ENCODE measurements around the gene SND1. TPM values are rescaled to one million over a fixed set of nuclear protein-coding genes. Genes with fewer than 3 reads are reported as not detected.
"Not testable (repeated sequence)": the region's sequence is repeated elsewhere in the genome, so short reads cannot be mapped to it uniquely, and the experiment has no call there.

The SND1 gene
- polyA plus RNA-seq, 12 donors, result 73.0 to 117 (median 95.7) TPM; not detected in 1

DNA sequence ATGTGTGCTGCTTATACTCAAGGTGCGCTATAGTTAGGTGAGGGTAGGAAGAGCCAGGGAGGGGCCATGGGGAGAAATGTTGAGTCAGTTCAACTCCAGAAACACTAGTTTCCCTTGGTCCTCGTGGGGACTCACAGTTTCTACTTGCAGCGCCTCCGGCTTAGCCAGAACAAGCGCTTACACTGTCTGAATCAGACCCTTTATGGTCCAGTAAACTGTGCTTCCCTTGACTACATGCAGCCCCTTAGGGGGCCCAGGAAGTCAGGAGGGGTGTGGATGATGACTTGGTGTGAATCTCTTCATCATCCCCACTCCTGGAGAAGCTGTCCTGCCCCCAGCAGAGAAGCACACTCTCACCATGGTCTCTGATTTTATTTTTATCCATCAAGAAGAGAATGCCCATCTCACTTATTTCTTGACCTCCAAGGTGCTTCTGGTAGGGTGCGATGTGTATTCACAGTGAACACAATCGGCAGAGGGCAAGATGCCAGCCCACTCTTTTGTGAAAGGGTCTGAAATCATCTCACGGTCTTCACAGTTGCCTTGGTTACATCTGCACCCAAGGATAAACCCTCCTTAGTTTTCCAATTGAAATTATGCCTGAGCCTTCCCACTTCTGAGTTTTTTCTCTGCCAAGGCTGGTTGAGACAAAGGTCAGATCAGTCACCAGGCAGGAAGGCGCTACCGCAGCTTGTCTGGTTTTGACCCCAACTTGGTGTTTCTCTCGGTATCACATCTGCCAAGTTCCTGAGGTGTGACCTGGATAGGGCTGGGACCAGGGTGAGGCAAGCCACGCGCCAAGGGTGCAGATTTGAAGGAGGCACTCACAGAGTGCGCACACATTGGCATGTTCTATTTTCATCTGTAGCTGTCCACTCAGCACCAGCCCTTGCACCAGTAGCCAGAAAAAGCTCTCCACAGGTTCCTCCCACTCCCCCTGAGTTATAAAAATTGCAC is 441.9 kb downstream of the SND1 start:
- no peak for DNase-seq

DNA sequence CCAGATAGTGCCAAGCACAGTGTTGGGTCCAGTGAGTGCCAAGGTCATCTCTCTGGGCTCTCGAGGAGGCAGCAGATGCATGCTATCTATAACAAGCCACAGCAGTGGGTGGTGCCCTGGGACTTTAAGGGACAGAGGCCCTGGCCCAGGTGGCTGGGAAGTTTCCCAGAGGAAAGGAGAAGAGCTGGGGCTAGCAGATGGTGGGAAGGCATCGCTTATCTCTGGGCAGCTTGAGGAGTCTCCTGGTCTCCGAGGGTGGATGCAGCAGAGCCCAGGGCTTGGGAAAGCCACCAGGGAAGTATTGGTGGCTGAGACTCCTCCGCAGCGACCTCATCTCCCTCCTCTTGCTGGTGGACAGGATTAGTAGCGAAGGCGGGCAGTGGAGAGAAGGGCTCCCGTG is 442.7 kb downstream of the SND1 start:
- no peak for DNase-seq

DNA sequence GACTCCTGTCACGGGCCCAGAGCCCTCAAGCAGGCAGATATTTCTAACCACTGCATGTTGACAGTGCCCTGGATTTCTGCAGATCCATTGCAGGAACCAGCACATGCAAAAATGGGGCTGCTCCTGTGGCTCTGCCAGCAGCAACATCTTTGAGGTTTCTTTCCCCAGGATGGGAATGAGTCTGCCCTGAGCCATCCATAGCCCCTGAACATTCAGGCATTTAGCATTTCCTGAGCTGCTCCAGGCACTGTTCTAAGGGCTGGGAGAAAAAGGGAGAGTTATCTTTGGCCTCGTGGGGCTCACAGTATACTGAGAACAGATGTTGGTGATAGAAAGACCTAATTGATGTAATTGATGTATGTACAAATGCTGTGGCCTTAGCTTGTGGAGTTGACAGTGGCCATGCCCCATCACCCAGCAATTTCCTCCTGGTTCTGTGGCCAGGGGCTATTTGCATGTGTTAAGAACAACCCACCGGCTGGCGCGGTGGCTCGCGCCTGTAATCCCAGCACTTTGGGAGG is 445.3 kb downstream of the SND1 start:
- no peak for DNase-seq

DNA sequence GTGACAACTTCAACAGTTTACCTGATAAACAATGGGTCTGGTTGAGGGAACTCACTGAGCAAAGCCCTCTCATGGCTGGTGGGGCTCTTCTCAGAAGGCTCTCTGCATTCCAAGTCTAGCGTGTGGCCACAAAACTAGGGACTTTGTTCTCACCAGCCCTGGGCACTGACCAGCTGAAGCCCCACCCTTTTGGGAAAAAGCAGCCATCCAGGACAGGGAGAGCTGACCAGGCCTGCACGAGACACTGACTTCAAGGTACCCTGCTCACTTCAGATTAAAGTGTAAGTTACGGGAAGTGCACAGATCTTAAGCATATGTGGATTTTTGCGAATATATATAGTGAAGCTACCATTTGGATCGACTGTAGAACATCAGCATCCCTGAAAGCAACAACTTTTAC is 446.6 kb downstream of the SND1 start:
- no peak for DNase-seq

DNA sequence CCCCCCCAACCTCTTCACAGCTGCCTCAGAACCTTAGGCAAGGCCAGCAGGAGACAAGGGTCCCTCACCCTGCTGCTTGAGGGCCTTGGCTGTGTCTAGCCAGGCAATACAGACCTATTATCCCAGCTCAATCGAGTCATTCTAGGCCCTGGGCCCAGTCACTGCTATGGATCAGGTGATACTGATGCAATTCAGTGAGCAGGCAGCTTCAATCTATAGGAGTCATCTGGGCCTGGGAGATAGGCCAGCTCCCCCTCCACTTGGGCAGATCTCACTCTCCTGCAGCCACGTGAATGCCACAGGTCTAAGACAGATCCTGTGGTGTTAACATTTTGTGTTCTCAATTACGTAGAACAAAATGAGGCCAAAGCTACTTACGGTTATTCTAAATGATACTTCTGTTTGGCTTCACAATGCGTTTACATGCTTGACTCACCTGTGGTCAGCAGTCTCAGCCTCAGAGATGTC is 447.2 kb downstream of the SND1 start:
- DNase-seq, result no peak

DNA sequence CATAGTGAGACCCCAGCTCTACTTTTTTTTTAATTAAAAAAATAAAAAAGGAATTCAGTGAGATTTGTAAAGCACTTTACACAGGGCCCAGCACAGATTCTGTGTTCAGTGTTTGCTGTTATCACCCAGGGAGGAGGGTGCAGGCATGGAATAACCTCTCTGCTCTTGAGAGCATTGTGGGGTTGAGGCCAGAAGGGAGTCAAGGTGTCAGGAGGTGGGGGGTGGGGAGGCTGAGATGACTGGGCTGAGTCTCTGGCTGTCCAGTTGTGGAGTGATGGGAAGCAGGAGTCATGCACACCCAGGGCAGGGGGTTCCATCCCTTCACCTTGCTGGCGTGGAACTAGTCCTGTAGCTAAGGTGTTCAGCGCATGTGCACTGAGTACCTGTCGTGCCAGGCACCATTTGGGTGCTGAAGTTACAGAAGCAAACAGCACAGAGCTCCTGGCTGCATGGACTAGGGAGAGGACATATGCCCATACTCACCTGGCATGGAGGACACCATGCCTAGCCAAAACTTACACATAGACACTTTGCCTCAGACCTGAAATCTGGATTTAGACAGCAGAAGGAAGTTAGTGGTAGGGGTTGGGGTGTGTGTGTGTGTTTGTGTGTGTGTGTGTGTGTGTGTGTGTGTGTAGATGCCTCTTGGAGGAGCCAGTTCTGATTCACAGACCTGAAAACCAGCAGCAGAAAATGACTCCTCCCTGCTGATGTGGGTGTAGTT is 448.4 kb downstream of the SND1 start:
- DNase-seq, result no peak

DNA sequence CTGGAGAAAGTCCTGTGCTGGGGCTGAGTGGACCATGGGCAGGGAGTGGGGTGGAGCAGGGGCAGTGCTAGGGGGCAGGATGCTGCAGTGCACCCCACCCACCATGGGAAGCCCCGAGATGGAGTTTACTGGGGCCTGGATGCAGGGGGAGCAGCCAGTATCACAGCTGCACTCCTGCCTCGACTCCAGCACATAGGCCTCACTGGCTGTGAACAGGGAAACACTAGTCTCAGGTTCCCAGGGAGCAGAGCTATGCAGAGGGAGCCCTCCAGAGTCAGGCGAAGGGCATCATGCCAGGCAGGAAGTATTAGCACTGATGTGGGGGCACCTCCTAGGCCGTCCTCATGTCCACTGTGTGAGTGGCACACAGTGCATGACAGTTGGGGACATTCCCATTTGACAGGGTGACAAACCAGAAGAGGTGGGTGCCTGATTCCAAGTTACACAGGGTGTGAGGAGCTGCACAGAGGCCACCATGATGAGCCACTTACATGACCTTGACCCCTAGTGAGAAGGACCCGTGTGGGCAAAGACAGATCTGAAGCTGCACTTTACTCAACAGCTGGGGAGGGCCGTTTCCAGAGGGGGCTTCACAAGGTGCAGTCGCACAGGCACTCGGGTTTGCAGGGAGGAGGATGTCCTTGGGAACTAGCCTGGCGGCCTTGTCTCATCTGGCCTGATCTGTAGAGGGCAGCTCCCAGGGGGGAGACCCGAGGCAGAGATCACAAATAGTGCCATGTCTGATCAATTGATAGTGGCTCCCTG is 449.1 kb downstream of the SND1 start:
- no peak for DNase-seq

DNA sequence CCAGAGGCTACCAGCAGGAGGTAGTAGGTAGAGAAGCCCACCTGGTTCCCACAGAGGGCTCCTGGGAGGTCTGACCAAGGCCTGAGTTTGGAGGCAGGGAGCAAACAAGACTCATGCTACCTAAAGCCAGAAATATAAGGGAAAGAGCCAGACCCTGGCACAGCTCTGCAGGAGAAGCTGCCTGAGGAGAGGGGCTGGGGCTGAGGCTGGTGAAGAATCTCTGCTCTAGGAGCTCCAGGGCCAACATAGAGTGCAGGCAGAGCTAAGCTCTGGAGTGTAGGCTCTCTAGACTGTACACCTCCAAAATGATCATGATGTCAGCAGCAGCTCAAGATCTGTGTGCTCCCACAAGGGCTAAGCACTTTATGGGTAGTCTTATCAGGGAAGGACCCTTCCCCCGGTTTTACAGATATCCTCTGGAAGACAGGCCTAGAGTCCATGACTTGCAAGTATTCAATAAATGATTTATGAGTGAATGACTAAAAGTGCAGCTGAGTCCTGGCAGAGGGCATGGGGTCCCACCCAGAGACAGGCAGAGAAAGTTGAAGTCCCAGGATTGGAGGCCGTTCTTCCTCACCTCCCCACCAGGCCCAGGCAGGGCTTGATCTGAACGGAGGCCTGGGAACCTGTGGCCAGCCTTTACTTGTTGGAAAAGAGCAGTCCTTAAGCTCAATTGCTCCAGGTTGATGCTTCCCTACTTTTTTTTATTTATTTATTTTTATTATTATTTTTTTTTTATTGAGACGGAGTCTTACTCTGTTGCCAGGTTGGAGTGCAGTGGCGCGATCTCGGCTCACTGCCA is 450.7 kb downstream of the SND1 start:
- DNase-seq, result no peak

DNA sequence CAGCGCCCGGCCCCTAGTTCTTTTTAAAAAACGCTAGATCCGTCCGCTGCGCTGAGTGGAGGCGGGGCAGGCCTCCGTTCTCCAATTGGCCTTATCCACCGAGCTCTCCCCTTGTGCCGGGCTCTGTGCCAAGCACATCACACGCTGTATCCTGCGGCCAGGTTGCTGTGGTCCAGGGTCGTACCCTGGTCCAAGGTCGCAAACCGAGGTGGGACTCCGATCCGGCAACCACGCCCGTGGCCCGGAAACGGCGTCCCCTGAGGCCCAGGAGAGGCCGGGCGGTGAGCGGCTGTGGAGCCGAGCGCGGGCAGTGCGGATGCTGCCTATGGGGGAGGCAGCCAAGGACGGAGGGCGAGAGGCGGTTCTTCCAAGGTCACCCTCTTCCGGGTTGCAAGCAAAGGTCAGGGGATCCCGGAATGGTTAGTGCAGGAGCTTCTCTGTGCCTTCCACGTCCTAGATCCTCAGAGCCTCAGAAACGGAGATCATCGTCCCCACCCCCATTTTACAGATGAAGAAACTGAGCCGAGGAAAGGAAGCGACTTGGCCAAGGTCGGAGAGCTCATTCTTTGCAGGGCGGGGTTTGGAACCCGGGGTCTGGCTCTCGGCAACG is 451.6 kb downstream of the SND1 start:
- peak; percentile 44 for DNase-seq

DNA sequence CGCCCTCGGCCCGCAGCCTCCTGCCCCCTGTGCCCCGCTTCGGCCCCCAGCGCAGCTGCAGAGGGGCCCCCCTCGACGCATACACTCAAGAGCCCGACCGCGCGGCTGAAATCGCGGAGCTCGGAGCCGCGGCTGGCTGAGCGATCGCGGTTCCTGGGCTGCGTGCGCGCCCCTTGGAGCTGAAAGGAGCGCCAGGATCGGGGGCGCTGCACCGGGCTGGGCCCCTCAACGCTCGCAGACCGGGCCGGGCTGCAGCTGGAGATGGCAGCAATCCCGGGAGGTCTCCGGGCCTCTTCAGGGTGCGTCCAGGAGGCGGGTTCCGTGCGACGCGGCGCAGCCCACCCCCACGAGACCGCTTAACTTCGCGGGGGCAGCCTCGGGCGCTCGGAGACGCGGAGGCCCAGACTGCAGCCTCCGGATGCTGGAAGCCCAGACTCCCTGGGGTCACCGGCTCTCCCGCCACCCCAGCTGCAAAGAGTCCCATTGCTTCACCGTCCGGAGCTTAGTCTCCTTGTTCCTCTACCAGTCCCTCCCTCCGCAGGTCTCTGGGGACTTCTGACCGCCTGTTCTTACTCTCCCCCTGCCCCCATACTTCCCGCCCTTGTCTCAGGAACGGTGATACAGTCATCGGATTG is 452.2 kb downstream of the SND1 start:
- DNase-seq, result peak; percentile 23

DNA sequence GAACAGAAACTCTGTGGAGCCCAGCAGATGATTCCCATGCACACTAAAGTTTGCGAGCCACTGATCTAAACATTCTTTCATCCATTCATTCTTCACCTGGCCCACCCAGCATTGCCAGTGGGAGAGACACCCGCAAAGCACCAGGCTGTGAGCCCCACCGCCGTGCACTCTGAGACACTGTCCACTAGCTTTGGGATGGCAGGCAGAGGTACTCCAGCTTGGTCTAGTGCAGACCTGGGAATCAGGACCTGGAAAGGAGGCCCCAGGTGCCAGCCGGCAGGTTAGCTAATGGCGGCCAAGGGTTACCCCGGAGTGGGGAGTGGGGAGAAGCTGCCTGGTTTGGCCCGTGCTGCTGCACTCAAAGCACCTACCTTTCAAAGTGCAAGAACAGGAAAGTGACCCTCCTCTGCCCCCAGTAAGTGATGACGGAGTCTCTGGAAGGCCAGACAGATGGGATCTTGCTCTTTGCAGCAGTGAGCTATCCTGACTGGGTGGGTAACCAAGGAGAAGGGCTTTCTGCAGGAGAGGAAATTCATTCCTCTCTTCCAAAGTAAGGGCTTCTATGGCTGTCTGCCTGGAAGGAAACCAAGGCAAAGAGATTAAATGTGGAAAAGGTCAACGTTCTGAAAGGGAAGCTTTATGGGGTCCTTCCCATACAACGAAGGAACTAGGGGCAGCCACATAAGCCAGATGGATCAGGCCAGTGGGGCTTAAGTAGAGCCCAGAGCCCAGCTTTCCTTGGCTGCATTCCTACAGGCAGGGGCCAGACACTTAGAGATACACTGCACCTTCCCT is 453.4 kb downstream of the SND1 start:
- DNase-seq, result no peak

DNA sequence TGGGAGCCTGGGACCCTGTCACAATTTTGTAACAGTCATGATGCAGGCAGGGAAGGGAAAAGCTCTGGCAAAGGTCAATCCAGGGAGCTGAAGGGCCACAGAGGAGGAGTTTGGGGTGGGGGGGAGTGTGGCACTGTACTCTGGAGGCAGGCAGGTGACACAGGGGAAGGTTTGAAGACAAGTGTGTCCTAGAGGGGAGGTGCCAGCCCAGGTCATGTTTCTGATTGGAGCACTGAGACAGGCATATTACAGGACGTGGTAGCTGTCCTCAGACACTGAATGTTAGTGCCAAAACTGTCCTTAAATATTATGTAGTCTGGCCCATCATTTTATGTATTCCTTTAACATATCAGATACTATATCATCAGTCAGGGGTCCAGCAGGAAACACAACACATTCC is 454.8 kb downstream of the SND1 start:
- no peak for DNase-seq

DNA sequence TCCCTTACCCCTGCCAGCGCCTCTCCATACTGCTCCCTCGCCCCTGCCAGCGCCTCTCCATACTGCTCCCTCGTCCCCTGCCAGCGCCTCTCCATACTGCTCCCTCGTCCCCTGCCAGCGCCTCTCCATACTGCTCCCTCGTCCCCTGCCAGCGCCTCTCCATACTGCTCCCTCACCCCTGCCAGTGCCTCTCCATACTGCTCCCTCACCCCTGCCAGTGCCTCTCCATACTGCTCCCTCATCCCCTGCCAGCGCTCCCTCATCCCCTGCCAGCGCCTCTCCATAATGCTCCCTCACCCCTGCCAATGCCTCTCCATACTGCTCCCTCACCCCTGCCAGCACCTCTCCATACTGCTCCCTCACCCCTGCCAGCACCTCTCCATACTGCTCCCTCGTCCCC is 455.5 kb downstream of the SND1 start:
- DNase-seq, result not testable (repeated sequence)

DNA sequence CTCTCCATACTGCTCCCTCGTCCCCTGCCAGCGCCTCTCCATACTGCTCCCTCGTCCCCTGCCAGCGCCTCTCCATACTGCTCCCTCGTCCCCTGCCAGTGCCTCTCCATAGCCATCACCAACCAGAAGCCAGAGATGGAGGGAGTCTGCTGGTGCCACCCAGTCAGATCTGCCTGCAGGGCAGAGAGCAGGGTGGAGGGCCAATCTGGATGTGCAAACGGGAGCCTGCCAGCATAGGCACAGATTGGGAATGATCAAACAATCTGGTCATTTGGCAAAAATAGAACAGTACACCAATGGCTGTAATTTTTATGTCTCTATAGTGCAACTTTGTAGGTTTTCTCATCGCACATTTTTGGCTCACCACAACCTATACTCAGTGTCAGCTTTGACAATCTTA is 456.1 kb downstream of the SND1 start:
- DNase-seq, result no peak

DNA sequence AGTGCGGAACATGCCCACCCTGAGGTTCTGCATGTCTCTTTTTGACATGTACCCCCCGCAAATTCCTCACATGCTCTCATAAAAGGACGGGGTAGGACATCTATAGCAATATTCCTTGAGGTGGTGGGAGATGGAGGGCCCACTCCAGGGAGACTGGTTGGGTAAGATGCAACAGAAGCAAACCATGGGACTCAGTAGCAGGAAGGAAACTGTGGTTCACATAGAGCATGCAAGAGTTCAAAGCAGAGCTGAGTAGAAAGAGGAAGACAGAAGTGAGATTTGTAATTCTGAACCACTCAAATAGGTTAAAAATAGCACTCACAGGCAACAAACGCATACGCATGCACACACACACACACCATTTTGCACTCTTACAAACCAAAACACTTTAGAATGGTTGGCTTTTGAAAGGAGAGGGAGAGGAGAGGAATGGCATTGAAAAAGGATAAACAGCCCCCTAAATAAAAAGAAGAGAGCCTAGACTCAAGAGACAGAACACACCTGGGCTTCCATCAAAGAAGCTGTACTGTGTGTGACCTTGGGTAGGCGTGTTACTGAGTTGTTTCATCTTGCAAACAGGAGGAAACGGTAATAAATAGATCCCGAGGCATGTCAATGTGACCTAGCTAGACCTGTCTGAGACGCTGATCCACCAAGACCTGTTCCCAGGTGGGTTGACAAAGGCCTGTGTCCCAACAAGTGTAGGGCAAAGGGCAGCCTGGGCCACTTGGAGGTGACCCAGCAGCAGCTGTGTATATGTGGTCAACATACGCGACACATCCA is 456.8 kb downstream of the SND1 start:
- DNase-seq, result no peak

DNA sequence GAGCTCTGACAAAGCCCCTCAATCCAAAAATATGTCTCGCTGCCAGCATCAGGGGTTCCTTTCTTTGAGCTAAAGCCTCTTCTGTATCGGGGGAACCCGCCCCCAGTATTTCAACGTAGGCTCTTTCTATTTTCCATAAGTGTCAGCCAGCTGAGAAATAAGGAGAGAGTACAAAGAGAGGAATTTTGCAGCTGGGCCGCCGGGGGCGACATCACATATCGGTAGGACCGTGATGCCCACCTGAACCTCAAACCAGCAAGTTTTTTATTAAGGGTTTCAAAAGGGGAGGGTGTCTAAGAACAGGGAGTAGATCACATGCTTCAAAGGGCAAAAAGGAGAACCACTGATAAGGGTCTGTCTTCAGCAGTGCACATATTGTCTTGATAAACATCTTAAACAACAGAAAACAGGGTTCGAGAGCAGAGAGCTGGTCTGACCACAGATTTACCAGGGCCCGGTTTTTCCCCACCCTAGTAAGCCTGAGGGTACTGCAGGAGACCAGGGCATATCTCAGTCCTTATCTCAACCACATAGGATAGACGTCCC is 457.5 kb downstream of the SND1 start:
- DNase-seq, result not testable (repeated sequence)

DNA sequence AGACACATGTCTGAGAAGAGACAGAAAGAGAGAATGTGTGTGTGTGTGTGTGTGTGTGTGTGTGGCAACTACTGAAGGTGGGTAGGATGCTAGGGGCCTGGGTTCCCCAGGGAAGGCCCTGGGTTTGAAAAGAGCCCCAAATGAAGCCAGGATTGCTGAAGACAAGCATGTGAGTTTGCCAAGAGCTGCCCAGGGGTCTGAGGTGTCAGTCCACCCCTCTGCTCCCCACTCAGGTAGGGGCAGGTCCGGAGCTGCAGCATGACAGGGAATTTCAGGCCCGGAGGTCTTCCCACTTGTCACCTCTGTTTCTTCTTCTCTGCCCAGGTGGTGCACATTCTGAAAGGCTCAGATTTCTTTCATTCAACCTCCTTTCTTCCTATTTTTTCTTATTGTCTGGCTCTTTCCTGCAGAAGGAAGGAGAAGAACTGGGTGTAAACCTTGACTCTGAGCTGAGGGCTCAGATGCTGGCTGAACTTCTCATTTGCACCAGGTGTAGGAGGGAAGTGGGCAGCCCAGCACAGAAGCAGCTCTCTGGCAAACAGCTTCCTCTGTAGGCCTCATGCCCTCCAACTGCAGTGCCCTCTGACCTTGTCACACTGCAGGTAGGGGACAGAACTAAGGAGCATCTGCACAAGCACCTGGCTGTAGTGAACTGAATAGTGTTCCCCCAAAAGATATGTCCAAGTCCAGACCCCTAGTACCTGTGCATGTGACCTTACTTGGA is 458.8 kb downstream of the SND1 start:
- DNase-seq, result no peak
